Common myeloid progenitor, CD34-positive (primary cell): ENCODE data around the gene SMAP2.

Experiments
- CTCF ChIA-PET: fragments of 350-600 bp; sonication (Branson Sonifier 250); formaldehyde crosslinking; loops from one replicate; lab custom pipeline; 2021; ENCODE audit warnings: antibody characterized with exemption; lab: Charles Lee
- POLR2A ChIA-PET: fragments of 350-600 bp; sonication (Branson Sonifier 250); formaldehyde crosslinking; loops from one replicate; lab custom pipeline; 2021; ENCODE audit warnings: antibody characterized with exemption; lab: Charles Lee
- DNase-seq, 3 donors: peaks; one replicate each; pipeline versions ENCODE4 v3.0.0 to v3.0.0-alpha.2; 2013
- H3K27ac ChIP-seq, 2 experiments: 1 replicate in 1 of 2; 2 replicates in 1 of 2; pipeline ENCODE4 v1.7.0; 2013; ENCODE audit warnings: inconsistent platforms in 2 of 2, low read length in 2 of 2, mild to moderate bottlenecking in 2 of 2, low read depth in 1 of 2, moderate library complexity in 1 of 2; ENCODE audit not compliant: severe bottlenecking in 2 of 2, insufficient read depth in 1 of 2, poor library complexity in 1 of 2
- H3K27me3 ChIP-seq, 5 experiments: replicated peaks in 2 of 5; 1 replicate in 3 of 5; 2 replicates in 2 of 5; pipeline versions ENCODE4 v1.6.1 to v1.7.0; 2013; ENCODE audit warnings: low read length in 4 of 5, mild to moderate bottlenecking in 2 of 5, moderate library complexity in 2 of 5, inconsistent platforms in 1 of 5; ENCODE audit not compliant: insufficient read depth in 5 of 5, control insufficient read depth in 4 of 5
- H3K36me3 ChIP-seq, 4 experiments: 1 replicate in 2 of 4; 2 replicates in 2 of 4; pipeline versions ENCODE4 v1.6.1 to v1.7.0; 2013; ENCODE audit warnings: low read length in 3 of 4, control low read depth in 1 of 4, mild to moderate bottlenecking in 1 of 4; ENCODE audit not compliant: control insufficient read depth in 4 of 4, insufficient read depth in 4 of 4
- H3K4me1 ChIP-seq, 4 experiments: 1 replicate in 3 of 4; 2 replicates in 1 of 4; pipeline versions ENCODE4 v1.6.1 to v1.7.1; 2013; ENCODE audit warnings: low read length in 3 of 4, mild to moderate bottlenecking in 3 of 4, control low read depth in 1 of 4, inconsistent platforms in 1 of 4, moderate library complexity in 1 of 4; ENCODE audit not compliant: control insufficient read depth in 4 of 4, insufficient read depth in 4 of 4; ENCODE audit errors: control extremely low read depth in 1 of 4
- H3K4me3 ChIP-seq, 7 experiments: 1 replicate in 4 of 7; 2 replicates in 3 of 7; pipeline versions ENCODE4 v1.5.1 to v1.7.0; 2013; ENCODE audit warnings: mild to moderate bottlenecking in 7 of 7, low read length in 6 of 7, moderate library complexity in 6 of 7, inconsistent platforms in 2 of 7, low read depth in 2 of 7, control low read depth in 1 of 7; ENCODE audit not compliant: insufficient read depth in 4 of 7, control insufficient read depth in 1 of 7; ENCODE audit errors: extremely low read depth in 1 of 7
- H3K9me3 ChIP-seq, 5 experiments: 1 replicate in 4 of 5; 2 replicates in 1 of 5; pipeline versions ENCODE4 v1.6.1 to v1.7.1; 2013; ENCODE audit warnings: low read length in 4 of 5, mild to moderate bottlenecking in 2 of 5, inconsistent platforms in 1 of 5, low read depth in 1 of 5, moderate library complexity in 1 of 5; ENCODE audit not compliant: control insufficient read depth in 4 of 5, insufficient read depth in 2 of 5; ENCODE audit errors: control extremely low read depth in 1 of 5
- WGBS: methylation state at CpG from one replicate; pipeline ENCODE4 v1.1.5; 2013; ENCODE audit not compliant: insufficient coverage; 5-methylcytosine and 5-hydroxymethylcytosine counted together

The SMAP2 gene

GRCh38 chr1:40423264-40423642, 49.7 kb downstream of the SMAP2 start:
- Histone ChIP-seq H3K27me3 (no peaks in the 10 kb centered on the region), H3K27ac (no peak overlapping the region), H3K4me3 (no peak overlapping the region), H3K36me3 (peaks cover 6 to 26% (median 20%) of the 10 kb centered on the region in 4 experiments), H3K9me3 (peaks cover 0 to 6% (median 0%) of the 10 kb centered on the region in 5 experiments), H3K4me1 (peaks cover 4 to 37% (median 23%) of the 10 kb centered on the region in 4 experiments)
- WGBS, result 95% methylated on average over 4 of the region's 4 CpGs
- CTCF ChIA-PET, result interaction anchor here (0.6 to 2.0 kb wide), 5 partner anchors 10 to 109 kb away, joined by 3 to 5 read pairs (median 4); no protein-coding TSS in a partner anchor
- POLR2A ChIA-PET, result interaction anchor here (0.7 kb wide), 1 partner anchor 556 kb away, joined by 3 read pairs; no protein-coding TSS in a partner anchor
- no peak for DNase-seq

GRCh38 chr1:40423951-40424618, 50.6 kb downstream of the SMAP2 start:
- WGBS, result 100% methylated on average over 6 of the region's 6 CpGs
- CTCF ChIA-PET, result interaction anchor here (0.7 to 2.0 kb wide), 8 partner anchors 9 to 272 kb away, joined by 3 to 6 read pairs (median 4); no protein-coding TSS in a partner anchor
- Histone ChIP-seq H3K27me3 (no peaks in the 10 kb centered on the region), H3K36me3 (peaks cover 5 to 26% (median 16%) of the 10 kb centered on the region in 4 experiments), H3K4me1 (peaks cover 4 to 37% (median 23%) of the 10 kb centered on the region in 4 experiments), H3K27ac (no peak overlapping the region), H3K4me3 (no peak overlapping the region), H3K9me3 (peaks cover 0 to 6% (median 0%) of the 10 kb centered on the region in 5 experiments)
- no peak for DNase-seq
- POLR2A ChIA-PET, result no interaction called here

GRCh38 chr1:40425198-40425597, 51.7 kb downstream of the SMAP2 start:
- H3K4me3 ChIP-seq, result no peak overlapping the region
- no peak overlapping the region for H3K27ac ChIP-seq
- no peak for DNase-seq
- peaks cover 0 to 6% (median 0%) of the 10 kb centered on the region in 5 experiments for H3K9me3 ChIP-seq
- POLR2A ChIA-PET, result no interaction called here
- 89% methylated on average over 4 of the region's 4 CpGs for WGBS
- peaks cover 4 to 34% (median 23%) of the 10 kb centered on the region in 4 experiments for H3K4me1 ChIP-seq
- H3K36me3 ChIP-seq, result peaks cover 5 to 26% (median 14%) of the 10 kb centered on the region in 4 experiments
- no peaks in the 10 kb centered on the region for H3K27me3 ChIP-seq
- CTCF ChIA-PET, result interaction anchor here (1.1 to 1.5 kb wide), 3 partner anchors 9 to 13 kb away, joined by 3 to 4 read pairs (median 3); no protein-coding TSS in a partner anchor

GRCh38 chr1:40431385-40431784, 57.9 kb downstream of the SMAP2 start:
- Histone ChIP-seq H3K4me3 (no peak overlapping the region), H3K27ac (no peak overlapping the region), H3K27me3 (no peaks in the 10 kb centered on the region), H3K4me1 (no peaks in the 10 kb centered on the region), H3K9me3 (no peaks in the 10 kb centered on the region), H3K36me3 (no peaks in the 10 kb centered on the region)
- ChIA-PET POLR2A (no interaction called here), CTCF (no interaction called here)
- DNase-seq, result no peak

GRCh38 chr1:40432644-40433390, 59.3 kb downstream of the SMAP2 start:
- ChIA-PET POLR2A (no interaction called here), CTCF (interaction anchor here (0.8 to 1.8 kb wide), 4 partner anchors 9 to 190 kb away, joined by 3 to 7 read pairs (median 4); no protein-coding TSS in a partner anchor)
- no peaks in the 10 kb centered on the region for H3K27me3 ChIP-seq
- H3K36me3 ChIP-seq, result no peaks in the 10 kb centered on the region
- 100% methylated on average over 1 of the region's 3 CpGs for WGBS
- DNase-seq, result no peak
- no peak overlapping the region for H3K4me3 ChIP-seq
- no peaks in the 10 kb centered on the region for H3K9me3 ChIP-seq
- H3K4me1 ChIP-seq, result peaks cover 0 to under 1% (median 0%) of the 10 kb centered on the region in 4 experiments
- H3K27ac ChIP-seq, result no peak overlapping the region

GRCh38 chr1:40435471-40435870, 61.9 kb downstream of the SMAP2 start:
- H3K9me3 ChIP-seq, result no peaks in the 10 kb centered on the region
- 100% methylated on average over 4 of the region's 5 CpGs for WGBS
- H3K27ac ChIP-seq, result no peak overlapping the region
- CTCF ChIA-PET, result interaction anchor here (0.5 to 1.2 kb wide), 4 partner anchors 11 to 301 kb away, joined by 3 to 4 read pairs (median 3); no protein-coding TSS in a partner anchor
- no peaks in the 10 kb centered on the region for H3K36me3 ChIP-seq
- no peak overlapping the region for H3K4me3 ChIP-seq
- peaks cover 0 to 2% (median 0%) of the 10 kb centered on the region in 4 experiments for H3K4me1 ChIP-seq
- H3K27me3 ChIP-seq, result no peaks in the 10 kb centered on the region
- POLR2A ChIA-PET, result no interaction called here
- DNase-seq, result no peak
